GM19463 (cell line): ENCODE measurements around the gene LMOD3.
A peak's percentile ranks its signal among the peaks of the same experiment; 100 is the strongest.

Experiments used
- ATAC-seq: cut with Tn5 transposase; IDR thresholded peaks from one replicate; pipeline ENCODE4 v1.9.1; 2021; ENCODE audit warnings: mild to moderate bottlenecking, moderate library complexity; ENCODE audit not compliant: unreplicated experiment

The LMOD3 gene

DNA sequence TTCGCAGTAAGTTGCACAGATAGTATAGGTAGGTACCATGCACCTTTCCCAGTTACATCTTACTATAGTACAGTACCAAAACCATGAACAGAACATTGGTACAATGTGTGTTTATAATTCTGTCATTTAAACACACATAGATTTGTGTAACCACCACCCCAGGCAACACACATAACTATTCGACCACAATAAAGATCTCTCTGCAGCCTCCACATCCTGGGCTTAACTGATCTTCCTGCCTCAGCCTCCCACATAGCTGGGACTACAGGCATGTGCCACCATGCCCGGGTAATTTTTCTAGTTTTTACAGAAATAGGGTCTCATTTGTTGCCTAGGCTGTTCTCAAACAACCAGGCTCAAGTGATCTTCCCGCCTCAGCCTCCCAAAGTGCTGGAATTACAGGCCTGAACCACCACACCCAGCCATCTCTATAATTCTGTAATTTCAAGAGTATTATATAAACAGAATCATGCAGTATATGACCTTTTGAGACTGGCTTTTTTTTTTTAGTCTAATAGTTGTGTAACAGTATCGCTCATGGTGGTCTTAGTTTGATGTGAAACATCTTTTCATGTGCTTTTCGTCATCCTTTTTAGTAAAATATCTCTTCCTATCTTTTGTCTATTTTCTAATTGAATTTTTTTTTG is 57.0 kb downstream of the LMOD3 start:
- no peak for ATAC-seq

- ATAC-seq = no peak
Observed at GRCh38 chr3:69063636-69064035, 58.8 kb downstream of the LMOD3 start.

- ATAC-seq = no peak
Observed at GRCh38 chr3:69059688-69060087, 62.7 kb downstream of the LMOD3 start.

DNA sequence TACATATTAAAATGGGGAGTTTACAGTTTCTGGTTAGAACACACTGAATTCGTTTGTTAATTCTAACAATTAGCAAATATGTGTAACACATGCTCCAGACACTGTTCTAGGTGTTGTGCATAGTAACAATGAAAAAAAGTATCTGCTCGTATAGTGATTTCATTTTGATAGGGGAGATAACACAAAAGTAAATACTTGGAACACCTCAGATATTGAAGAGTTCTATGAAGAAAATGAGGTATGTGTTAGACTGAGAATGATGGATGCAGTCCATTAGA is 63.5 kb downstream of the LMOD3 start:
- no peak for ATAC-seq

DNA sequence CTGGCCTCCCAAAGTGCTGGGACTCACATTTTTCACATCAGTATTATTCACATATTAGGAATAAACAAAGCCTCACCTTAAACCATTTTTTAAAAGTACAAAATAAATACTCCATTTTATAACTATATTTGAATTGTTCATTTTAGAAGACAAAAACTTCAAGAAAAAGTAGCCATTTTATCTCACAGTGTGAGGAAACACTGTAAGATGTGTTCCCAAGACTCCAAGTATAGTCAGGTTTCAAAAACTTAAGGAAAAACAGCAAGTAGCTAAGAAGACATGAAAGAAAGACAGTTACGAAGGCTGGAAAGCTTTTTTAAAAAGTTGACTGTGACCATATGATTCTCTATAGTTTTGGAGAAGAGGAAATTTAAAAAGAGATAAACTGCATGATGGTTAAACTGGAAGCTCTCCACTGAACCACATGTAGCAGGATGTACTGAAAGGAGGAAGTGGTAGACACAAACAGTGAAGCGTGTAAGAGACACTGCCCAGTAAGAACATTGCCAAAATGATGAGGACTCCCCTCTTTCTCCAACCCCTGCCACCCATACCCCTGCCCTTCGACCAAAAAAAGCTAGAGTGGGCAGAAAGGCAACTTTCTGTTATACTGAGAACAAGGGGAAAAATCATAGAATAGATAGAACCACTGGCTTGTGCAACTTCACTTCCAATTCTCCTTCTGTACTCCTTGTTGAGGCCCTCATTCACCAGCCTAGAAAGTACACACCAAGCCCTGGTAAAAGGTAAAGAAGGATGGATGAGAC is 64.0 kb downstream of the LMOD3 start:
- ATAC-seq = peak; percentile 98
